Activated CD8-positive, alpha-beta T cell treated with anti-CD3 and anti-CD28 coated beads for 36 hours (primary cell): ENCODE measurements around the gene AHRR. TPM values are rescaled to one million over a fixed set of nuclear protein-coding genes. Genes with fewer than 3 reads are reported as not detected.

Experiments used
- ATAC-seq: fragments of 200-7000 bp; cut with Tn5 transposase; one replicate; pipeline ENCODE4 v1.10.0; 2021; ENCODE audit warnings: mild to moderate bottlenecking, moderate library complexity
- CTCF ChIA-PET: fragments of 350-600 bp; sonication (Branson Sonifier 250); formaldehyde crosslinking; loops from one replicate; lab custom pipeline; 2021; ENCODE audit warnings: antibody characterized with exemption; lab: Charles Lee
- POLR2A ChIA-PET: fragments of 350-600 bp; sonication (Branson Sonifier 250); formaldehyde crosslinking; loops from one replicate; lab custom pipeline; 2021; ENCODE audit warnings: antibody characterized with exemption; lab: Charles Lee
- DNase-seq: peaks from one replicate; pipeline ENCODE4 v3.0.0-alpha.2; 2020
- H3K27ac Mint-ChIP-seq: one replicate; pipeline ENCODE4 v1.8.0; 2021; ENCODE audit warnings: mild to moderate bottlenecking, mixed read lengths
- H3K27me3 Mint-ChIP-seq: one replicate; pipeline ENCODE4 v1.8.0; 2021; ENCODE audit warnings: mixed read lengths
- H3K36me3 Mint-ChIP-seq: one replicate; pipeline ENCODE4 v1.8.0; 2021; ENCODE audit warnings: low read depth, mixed read lengths
- H3K4me1 Mint-ChIP-seq: one replicate; pipeline ENCODE4 v1.8.0; 2021; ENCODE audit warnings: low read depth, mixed read lengths
- H3K4me3 Mint-ChIP-seq: one replicate; pipeline ENCODE4 v1.8.0; 2021; ENCODE audit warnings: mild to moderate bottlenecking, moderate library complexity, mixed read lengths
- H3K9me3 Mint-ChIP-seq: one replicate; pipeline ENCODE4 v1.8.0; 2021; ENCODE audit warnings: mixed read lengths
- CTCF ChIP-seq: fragments of 200-600 bp; IDR thresholded peaks from one replicate; pipeline ENCODE4 v1.8.0; 2022; ENCODE audit warnings: antibody characterized with exemption, mild to moderate bottlenecking
- intact Hi-C: fragments of 100-400 bp; cut with micrococcal nuclease; formaldehyde crosslinking; loops from one replicate; pipeline ENCODE4 v1.10.0; 2022
- total RNA-seq, 2 experiments: library from RNA; stranded (reverse); gene quantifications; one replicate each; pipeline ENCODE4 v1.2.3, GENCODE V29; 2021

The AHRR gene
- total RNA-seq, 2 experiments from 2014 or later, result 26.3 to 27.9 TPM

- H3K27me3 Mint-ChIP-seq, result no peaks in the 10 kb centered on the region
- no peak for DNase-seq
- ChIA-PET CTCF (interaction anchor here (0.6 kb wide), 1 partner anchor 34 kb away, joined by 3 read pairs; the partner anchor contains the start of gene PDCD6), POLR2A (no interaction called here)
- H3K4me3 Mint-ChIP-seq, result no peak overlapping the region
- no peak overlapping the region for H3K27ac Mint-ChIP-seq
- intact Hi-C loops, result no loop called here
- peaks cover 20% of the 10 kb centered on the region for H3K4me1 Mint-ChIP-seq
- no peaks in the 10 kb centered on the region for H3K9me3 Mint-ChIP-seq
- no peak for ATAC-seq
- TF ChIP-seq CTCF, result no peak
- H3K36me3 Mint-ChIP-seq, result peaks cover 12% of the 10 kb centered on the region
These were observed 16.1 kb upstream of the AHRR start for GRCh38 chr5:305459-305858.

- no peak for TF ChIP-seq CTCF
- H3K4me1 Mint-ChIP-seq, result peaks cover 17% of the 10 kb centered on the region
- H3K4me3 Mint-ChIP-seq, result no peak overlapping the region
- intact Hi-C loops, result no loop called here
- no peak for ATAC-seq
- H3K27ac Mint-ChIP-seq, result no peak overlapping the region
- no peaks in the 10 kb centered on the region for H3K9me3 Mint-ChIP-seq
- CTCF ChIA-PET, result no interaction called here
- peaks cover 13% of the 10 kb centered on the region for H3K36me3 Mint-ChIP-seq
- H3K27me3 Mint-ChIP-seq, result no peaks in the 10 kb centered on the region
- no peak for DNase-seq
- POLR2A ChIA-PET, result no interaction called here
These were observed 15.3 kb upstream of the AHRR start for GRCh38 chr5:306011-306805.

- H3K9me3 Mint-ChIP-seq, result no peaks in the 10 kb centered on the region
- H3K4me1 Mint-ChIP-seq, result peaks cover 9% of the 10 kb centered on the region
- POLR2A ChIA-PET, result no interaction called here
- intact Hi-C loops, result no loop called here
- peaks cover 16% of the 10 kb centered on the region for H3K36me3 Mint-ChIP-seq
- no peak for DNase-seq
- H3K4me3 Mint-ChIP-seq, result no peak overlapping the region
- no peak overlapping the region for H3K27ac Mint-ChIP-seq
- ATAC-seq, result no peak
- no peaks in the 10 kb centered on the region for H3K27me3 Mint-ChIP-seq
- no peak for TF ChIP-seq CTCF
- CTCF ChIA-PET, result no interaction called here
These were observed 14.2 kb upstream of the AHRR start for GRCh38 chr5:307306-307705.

DNA sequence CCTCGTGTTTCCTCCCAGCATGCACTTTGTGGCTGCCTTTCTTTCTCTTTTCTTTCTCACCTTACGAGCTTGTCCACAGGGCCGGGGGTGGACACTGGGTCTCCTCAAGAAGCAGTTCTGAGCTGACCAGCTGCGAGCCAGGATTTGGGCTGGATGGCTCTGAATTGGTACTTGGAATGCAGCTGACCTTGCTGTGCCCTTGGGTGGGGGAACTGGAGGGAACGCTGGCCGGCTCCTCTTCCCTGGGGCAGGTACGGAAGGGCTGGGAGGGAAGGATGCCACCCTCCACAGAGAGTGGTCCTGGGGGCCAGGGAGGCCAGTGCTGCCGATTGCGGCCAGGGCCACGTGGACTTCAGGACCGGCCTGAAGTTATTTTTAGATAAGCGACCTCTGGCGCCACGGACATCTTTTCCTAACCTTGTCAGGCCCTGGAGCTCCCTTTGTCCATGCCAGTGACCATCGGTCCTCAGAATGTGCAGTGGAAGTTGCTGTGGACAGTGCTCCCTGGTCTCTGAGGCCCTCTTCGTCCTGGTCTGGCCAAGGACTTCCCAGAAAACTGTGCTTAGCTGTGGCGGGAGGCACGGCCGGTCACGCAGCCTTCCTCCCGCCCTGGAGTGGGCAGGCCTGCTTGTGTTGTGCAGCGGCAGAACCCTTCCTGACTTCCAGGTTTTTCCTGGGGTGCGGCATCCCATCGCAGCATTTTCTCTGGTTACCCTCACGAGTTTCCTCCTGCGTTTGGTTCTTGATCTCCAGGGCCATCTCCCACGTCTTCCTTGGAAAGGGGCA lies 13.5 kb upstream of the AHRR start:
- ChIA-PET POLR2A (no interaction called here), CTCF (no interaction called here)
- Mint-ChIP-seq H3K9me3 (no peaks in the 10 kb centered on the region), H3K4me3 (no peak overlapping the region), H3K27me3 (no peaks in the 10 kb centered on the region), H3K36me3 (peaks cover 16% of the 10 kb centered on the region), H3K4me1 (peaks cover 4% of the 10 kb centered on the region), H3K27ac (no peak overlapping the region)
- ATAC-seq (no peak), DNase-seq (no peak)
- TF ChIP-seq CTCF, result no peak
- intact Hi-C loops, result no loop called here
